NT2/D1 (cell line): ENCODE results near the gene SHISA6.

ENCODE experiments used
- YY1 ChIP-seq: IDR thresholded peaks from 2 replicates; pipeline ENCODE4 v1.6.1; 2011; ENCODE audit not compliant: insufficient read length, insufficient read depth
- ZNF274 ChIP-seq: IDR thresholded peaks from 2 replicates; pipeline ENCODE4 v1.6.1; 2011; ENCODE audit warnings: mild to moderate bottlenecking, low read depth, low read length

DNA sequence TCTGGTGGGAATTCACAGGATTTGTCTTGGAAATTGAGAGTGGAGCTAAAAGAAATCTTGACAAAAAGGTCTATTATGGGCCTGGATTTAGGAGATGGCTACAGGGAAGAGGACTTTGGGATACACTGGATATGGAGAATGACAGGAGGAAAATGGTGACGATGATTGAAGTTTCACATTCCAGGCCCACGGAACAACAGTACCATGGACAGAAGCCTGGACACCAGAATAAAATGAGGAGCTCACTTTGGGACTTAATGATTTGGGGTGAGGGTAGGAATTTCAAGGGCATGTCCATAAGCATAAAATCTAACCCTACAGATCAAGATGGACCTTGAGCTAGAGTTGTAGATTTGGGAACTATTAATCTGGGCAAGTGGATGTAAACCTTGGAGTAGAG, 309.4 kb downstream of the SHISA6 start:
- no peak for TF ChIP-seq YY1
- no peak for TF ChIP-seq ZNF274
